Hematopoietic multipotent progenitor cell treated with erythropoietin and hydrocortisone succinate and interleukin-3 and kit ligand, for 6 days (in vitro differentiated cells): ENCODE results near the gene RHOBTB3.
"Not testable (repeated sequence)": the region's sequence is repeated elsewhere in the genome, so short reads cannot be mapped to it uniquely, and the experiment has no call there.

Experiments
- DNase-seq: peaks from one replicate; pipeline ENCODE4 v3.0.0-alpha.2; 2015

Gene RHOBTB3

DNA sequence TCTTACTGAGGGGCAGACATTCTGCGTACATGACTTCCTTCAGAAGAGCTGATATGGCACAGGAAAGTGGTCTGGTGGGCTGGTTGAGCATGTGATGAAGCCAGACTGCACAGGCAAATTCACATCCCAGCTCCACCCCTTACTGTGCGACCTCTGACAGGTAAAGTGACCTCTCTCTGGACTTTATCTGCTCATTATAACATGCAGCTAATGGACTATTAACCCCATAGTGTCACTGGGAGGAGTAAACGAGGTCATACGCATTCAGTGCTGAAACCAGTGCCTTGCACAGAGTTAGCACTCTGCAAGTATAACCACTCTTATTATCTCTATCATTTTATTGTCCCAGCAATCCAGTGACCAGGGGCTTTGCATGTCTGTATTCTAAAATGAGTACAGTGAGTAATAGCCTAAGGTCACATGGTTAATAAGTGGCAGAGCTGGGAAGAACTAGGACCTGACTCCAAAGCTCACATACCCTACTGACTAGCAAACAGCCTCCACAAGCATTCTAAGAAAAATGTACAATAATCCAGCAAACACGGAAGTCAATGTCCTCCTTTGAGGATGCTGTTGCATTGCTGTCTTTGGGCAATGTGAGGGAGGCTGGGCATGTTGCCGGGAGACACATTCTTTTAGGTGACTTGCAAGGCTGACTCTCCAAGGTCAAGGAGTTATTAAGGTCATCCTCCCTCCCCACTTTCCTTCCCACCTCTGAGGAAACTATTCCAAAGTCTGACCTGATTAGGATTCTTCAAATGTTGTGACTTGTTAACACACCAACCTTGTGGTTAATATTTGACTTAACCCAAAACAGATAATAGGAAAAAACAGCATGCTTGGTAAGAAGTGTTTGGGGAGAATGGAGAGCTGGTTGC lies 72.4 kb downstream of the RHOBTB3 start:
- no peak for DNase-seq

DNA sequence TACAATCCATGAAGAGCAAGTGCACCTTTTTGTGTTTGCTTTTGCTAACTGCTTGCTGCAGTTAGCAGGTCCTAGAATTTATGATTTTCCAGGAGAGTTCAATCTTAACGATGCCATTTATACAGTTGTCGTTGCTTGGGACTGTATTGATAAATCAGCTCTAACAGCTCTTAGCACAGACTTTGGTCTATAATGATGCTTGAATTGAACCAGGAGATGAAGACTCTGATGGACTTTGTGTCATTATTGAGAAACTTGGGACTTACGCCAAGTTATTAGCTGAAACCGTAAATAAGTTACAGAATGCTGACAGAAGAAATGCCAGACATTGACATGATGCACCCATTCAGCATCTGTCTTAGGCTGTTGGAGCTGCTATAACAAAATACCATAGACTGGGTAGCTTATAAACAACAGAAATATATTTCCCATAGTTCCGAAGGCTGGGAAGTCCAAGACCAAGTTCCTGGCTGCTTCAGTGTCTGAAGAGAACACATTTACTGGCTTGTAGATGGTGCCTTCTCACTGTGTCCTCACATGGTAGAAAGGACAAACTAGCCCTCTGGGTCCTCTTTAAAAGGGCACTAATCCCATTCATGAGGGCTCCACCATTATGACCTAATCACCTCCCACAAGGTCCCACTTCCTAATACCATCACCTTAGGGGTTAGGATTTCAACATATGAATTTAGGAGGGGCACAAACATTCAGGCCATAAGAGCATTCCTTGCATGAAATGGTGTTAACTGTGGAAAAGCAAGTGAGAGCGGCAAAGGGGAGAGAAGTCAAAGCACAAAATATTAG lies 73.8 kb downstream of the RHOBTB3 start:
- no peak for DNase-seq

DNA sequence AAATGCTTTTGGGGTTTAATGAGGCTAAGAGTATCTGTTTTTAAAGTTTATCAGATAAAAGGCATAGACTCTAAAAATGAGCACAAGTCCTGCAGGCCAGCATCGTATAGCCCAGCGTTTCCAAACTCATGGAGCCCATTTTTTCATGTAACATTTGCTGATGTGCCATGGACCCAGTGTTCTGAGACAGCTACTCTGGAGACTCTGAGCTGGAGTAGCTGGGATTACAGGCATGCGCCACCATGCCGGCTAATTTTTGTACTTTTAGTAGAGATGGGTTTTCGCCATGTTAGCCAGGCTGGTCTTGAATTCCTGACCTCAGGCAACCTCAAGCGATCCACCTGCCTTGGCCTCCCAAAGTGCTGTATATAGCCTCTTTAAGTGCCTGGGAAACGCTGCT lies 75.6 kb downstream of the RHOBTB3 start:
- no peak for DNase-seq

DNA sequence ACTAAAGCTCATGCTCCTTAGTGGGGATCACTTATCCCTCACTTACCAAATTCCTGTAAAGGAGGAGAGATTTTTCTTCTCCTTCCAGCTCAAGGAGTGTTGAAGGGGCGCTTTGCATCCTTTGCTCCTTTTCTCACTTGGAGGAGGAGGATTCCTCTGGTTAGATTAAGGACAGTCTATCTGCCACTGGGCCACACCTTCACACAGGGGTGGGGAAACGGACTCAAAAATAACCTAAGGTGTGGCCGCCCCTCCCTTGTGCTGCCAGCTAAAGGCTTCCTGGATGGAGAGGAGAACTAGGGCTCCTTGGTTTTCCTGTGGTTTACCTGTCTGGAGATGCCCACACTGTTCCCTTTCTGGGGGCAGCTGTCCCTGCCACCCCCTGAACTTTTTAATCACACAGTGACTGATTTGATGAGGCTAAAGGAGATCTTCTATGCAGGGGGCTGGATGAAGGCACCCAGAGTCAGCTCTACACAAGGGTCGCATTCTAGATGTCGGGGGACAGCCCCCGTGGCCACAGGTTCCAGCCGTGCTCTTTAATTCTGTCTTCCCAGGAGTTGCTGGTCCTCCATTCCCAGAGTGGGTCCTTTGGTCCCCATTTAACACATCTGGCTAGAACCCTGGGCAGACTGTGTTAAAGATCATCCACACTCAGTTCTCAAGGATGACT lies 77.0 kb downstream of the RHOBTB3 start:
- DNase-seq: no peak

DNA sequence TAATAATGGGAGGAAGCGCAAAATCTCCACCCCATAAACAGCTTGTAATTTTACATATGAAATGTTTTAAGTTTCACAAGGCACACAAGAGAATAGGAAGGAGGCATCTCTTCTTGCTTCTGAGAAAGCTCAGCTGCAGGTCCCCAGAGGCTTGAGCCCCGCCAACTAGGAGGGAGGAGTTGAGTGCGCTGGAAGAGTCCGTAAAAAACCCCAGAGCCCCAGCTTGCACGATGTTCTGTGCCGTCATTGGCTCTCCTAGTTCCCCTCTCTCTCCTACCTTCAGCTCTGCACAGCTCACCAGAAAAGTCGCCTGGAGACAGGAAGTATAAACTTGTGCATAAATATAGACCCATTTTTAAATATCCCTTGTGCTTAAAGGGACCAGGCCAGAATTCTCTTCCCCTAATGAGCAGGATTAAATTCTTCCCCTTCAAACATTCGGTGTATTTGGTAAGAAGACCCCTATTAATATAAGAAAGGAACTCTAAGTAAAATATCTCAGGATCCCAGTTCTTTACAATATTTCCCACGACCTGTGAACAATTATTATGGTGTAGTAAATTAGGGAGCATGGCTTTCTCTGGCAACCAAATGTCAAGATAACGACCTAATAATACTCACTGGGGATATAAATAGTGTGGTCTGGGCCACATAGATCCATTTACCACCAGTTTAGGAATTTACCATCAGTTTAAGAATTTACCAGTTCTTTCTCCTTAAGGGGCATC lies 77.7 kb downstream of the RHOBTB3 start:
- peak; percentile 79 for DNase-seq

DNA sequence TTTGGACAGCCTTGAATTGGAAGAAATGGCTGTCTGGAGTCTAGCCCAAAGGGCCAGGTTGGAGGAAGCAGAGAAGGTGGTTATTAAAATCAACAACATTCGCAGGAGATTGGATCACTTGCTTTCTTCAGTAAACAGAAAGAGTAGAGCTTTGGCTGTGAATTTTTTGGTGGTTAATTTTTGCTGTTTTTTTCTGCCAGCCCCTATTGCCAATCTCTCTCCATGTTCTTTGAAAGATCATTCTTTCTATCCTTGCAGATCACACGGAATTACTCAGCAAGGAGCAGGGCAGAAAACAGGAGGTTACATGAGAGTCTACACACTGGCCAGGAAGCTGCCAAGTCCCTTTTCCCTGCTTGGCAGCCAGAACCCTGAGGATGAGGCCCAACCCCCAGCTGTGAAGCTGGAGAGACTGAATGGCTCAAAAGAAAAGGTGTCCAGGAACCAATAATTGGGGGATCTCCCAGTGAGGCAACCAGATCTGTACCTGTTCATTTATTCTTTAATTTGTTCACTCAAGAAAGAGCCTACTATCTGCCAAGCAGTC lies 78.4 kb downstream of the RHOBTB3 start:
- no peak for DNase-seq

DNA sequence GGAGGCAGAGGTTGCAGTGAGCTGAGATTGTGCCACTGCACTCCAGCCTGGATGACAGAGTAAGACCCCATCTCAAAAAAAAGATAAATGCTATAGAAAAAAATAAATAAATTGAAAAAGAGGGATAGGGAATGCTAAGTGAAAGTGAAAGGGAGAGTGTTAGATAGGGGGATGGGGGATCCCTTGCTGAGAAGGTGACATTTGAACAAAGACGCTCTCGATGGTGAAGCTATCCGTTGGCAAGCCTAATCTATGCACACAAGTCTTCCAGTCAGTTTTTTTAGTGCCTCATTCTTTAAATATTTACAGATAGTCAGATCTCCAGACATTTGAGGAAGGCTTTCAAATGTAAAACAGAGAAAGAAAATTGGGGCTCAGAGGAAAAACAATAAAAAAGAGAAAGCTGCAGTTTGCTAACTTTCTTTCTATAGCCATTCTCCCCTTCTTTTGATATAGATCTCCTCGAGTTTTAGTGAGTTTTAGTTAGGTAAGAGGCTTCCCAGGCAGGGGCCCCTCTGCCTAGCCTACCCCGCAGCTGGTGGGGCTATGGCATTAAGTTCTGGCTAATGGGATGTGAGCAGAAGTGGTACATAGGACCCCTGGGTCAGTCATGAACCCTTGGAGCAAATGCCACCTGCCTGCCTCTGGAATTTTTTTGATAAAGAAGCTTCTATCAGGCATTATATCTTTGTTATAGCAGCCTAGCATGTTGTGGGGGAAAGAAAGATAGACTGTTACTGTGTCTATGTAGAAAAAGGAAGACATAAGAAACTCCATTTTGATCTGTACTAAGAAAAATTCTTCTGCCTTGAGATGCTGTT lies 79.4 kb downstream of the RHOBTB3 start:
- DNase-seq: no peak

DNA sequence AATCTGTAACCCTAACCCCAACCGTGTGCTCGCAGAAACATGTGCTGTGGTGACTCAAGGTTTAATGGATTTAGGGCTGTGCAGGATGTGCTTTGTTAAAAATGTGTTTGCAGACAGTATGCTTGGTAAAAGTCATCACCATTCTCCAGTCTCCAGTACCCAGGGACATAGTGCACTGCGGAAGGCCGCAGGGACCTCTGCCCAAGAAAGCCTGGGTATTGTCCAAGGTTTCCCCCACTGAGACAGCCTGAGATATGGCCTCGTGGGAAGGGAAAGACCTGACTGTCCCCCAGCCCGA lies 79.9 kb downstream of the RHOBTB3 start:
- not testable (repeated sequence) for DNase-seq

DNA sequence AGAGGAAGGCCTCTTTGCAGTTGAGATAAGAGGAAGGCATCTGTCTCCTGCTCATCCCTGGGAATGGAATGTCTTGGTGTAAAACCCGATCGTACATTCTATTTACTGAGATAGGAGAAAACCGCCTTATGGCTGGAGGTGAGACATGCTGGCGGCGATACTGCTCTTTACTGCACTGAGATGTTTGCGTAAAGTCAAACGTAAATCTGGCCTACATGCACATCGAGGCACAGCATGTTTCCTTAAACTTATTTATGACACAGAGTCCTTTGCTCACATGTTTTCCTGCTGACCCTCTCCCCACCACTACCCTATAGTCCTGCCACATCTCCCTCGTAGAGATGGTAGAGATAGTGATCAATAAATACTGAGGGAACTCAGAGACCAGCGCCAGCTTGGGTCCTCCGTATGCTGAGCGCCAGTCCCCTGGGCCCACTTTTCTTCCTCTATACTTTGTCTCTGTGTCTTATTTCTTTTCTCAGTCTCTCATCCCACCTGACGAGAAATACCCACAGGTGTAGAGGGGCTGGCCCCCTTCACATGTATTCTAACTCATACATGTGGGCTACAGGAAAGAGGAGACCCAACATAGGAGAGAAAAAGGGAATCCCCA lies 80.4 kb downstream of the RHOBTB3 start:
- DNase-seq: not testable (repeated sequence)

DNA sequence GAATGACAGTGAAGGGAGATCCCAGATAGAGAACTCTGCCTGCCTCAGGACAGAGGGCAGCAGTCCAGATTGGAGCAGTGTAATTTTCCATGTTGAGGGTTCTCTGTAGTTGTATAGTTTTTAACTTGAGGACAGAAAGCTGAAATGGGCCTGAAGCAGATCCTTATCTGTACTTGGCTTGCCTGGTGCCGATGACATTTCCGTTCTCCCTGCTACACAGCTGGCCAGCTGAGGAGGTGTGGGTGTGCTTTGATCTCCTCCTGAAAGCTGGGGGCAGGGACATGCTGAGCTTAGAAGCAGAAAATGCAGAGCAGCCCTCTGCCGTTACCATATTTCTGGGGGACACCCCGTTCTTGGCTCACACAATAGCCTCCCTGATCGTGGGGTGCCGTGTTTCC lies 80.9 kb downstream of the RHOBTB3 start:
- DNase-seq: peak; percentile 49

DNA sequence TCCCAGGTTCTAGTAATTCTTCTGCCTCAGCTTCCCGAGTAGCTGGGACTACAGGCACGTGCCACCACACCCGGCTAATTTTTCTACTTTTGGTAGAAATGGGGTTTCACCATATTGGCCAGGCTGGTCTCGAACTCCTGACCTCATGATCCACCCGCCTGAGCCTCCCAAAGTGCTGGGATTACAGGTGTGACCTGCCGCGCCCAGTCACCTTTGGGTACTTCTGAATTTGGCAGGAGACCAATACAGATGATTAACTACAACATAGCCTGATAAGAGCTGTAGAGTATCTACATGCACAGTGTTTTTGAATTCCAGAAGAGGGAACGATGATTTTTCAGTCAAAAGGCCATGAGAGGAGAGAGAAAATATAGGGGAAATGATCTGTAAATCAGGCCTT lies 81.9 kb downstream of the RHOBTB3 start:
- DNase-seq: not testable (repeated sequence)

DNA sequence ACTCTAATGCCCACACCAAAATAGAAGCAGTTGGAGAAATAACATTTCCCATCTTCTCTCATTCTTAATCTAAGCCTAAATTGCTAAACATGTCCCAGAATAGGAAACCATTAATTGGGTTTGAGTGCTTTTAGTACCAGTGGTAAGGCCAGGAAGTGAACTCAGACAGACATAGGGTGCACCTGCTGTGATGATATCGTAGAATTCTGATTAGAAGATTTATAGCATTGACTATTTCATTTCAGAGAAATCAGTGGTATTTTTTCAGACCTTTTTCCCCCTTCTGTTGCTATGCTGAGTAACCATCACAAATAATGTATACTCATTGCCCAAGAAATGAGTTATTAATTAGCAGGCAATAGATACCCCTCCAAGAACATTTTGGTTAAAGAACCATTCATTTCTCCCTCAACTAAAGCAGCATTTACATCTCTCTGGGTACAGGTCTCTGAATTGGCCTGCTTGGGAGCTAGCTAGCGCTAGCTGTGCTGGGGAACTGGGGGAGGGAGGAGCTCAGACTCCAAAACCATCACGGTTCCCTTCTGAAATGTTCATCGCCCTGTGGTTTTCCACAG lies 84.1 kb downstream of the RHOBTB3 start:
- no peak for DNase-seq

DNA sequence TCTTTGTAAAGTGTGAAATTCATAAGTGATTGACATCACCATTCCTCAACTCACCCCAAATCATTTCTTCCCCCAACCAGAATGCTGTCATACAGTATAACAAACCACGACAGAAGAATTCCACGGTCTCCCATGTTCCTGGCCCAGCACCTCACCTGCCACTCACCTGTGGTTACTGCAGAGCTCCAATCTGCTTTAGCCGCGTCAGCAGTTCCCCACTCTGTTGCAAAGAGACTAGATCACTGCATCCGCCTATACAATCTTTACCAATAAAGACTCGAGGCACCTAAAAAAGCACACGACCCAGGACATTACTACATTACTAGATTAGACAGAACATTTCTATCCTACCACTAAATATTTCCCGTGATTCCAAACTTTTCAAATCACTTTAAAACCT lies 85.2 kb downstream of the RHOBTB3 start:
- no peak for DNase-seq

DNA sequence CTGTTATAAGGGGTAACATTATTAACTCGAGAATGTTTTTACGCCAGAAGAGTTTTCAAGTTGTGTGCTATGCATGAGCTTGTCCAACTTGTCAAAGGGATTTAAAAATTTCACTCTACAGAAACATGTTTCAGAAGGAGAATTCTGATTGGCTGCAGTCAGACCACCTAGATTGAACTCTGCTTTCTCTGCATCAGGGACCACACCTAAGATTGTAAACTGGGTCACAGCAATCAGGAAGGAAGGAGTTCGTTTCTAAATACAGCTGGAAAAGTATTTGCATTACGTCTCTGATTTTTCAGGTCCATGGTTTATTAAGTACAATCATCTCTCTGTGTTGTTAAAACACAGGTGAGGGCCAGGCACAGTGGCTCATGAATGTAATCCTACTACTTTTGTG lies 85.6 kb downstream of the RHOBTB3 start:
- DNase-seq: no peak

DNA sequence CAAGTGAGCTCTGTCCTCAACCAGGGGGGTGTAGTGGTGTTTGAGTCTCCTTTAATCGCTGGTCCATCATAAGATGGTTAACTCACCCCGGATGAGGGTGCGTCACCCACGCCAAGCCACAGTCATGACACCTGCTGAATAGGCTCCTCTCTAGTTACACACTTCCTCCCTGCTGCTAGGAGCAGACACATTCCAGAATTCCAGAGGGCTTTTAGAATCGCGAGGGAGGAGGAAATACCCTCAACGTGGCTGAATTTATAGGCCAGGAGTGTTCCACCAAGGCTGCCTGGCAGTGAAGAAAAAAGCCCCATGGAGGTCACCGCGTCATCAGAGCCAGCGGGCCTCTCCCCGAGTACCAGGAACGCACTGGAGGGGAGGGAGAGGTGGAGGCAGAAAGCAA lies 86.3 kb downstream of the RHOBTB3 start:
- DNase-seq: no peak

DNA sequence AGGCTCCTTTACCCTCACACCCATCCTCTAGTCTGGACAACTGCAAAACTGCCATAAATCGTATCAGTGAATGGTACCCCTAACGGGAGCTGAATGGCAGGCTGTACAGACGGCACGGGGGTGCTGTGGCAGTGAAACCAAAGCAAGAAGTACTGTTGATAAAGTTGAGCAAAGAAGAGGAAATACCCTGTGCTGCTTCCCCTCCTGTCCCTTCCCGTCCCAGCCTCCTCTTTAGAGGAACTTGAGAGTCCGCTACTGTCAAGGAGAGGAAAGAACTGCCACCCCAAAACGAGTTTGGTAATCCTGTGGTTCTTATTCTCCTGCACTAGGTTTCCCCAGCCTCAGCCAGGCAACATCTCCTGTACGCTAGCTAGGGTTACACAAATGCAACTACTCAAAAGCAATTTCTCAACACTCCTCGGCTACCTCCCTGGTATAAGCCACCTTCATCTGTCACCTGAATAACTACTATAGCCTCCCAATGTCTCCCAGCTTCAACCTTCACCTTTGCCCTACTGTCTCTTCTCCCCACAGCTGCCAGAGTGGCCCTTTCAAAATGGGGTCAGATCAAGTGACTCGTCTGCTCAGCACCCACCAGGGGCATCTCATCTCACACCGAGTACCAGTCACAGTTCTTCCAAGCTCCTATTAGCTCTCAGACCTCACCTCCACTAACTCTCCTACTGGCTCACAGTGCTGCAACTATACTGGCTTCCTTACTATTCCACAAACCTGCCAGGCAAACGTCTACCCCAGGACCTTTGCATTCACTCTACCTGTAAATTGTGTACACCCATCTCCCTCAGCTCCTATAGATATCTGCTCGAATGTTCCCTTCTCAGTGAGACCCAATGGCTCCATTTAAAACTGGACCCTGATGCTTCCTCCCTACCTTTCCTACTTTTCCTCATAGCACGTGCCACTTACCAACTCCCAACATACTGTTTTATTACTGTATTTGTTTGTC lies 87.3 kb downstream of the RHOBTB3 start:
- DNase-seq: peak; percentile 83

DNA sequence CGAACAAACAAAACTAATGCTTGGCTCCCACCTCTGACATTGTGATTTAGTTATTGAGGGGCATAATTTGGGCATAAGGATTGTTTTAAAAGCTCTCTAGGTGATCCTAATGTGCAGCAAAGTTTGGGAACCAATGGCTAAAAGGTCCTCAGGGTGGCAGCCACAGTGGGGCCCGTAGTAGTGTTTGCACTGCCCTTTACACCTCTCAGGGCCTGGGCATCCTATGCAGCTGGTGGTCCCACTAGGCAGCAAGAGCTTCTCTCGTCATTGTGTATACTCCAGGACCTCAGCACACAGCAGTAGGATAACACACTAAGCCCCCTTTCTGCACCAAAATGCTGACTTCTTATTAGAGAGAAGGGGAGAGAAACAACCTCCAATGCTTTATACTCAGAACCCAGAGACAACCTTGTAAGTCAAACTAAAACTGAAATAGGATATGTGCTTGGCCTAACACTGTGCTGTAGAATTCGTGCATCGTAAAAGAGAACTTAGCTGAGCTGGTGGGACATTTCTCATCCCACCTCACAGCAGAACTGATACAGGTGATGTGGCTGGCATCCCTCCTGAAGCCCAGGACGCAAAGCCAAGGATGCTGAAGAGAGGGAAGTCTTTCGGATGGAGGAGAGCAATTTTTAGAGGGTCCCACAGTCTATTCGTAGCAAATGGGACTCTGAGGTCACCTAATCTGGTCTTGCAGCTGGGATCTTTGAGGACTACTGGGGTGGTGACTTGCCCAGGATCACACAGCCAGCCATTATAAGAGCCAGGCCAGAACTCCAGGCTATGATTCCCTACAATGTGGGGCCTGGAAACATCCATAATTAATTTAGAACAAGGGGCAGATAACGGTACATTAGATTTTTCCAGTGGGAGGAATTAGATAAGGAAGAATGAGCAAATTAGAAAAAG lies 90.2 kb downstream of the RHOBTB3 start:
- no peak for DNase-seq

DNA sequence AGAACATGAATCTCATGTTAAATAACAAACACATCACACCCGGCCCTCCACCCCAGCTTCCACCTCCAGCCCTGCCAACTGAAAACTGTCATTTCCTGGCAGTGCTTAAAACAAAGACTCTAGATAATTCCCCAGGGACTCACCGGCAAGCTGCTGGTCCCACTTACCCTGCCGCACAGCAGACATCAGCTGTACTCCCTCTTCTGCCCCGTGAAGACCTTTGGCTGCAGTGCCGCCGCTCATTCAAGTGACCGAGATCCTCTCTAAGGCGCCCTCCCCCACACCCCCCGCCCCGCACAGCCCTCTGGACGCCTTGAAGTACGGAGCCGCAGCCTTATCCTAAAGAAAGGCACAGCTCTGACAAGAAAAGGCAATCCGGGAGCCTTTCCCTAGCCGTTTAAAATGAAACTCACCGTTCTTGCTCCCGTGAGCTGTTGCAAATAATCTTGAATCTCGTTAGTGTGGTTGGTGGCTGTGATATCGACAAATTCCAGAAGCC lies 91.0 kb downstream of the RHOBTB3 start:
- DNase-seq: peak; percentile 67
